GM21717 (cell line): ENCODE measurements around the gene DIPK1B.

Experiments
- ATAC-seq: cut with Tn5 transposase; IDR thresholded peaks from one replicate; pipeline ENCODE4 v1.9.1; 2021; ENCODE audit warnings: mild to moderate bottlenecking, moderate library complexity; ENCODE audit not compliant: unreplicated experiment

The DIPK1B gene

GRCh38 chr9:136733611-136734010 is 21.2 kb downstream of the DIPK1B start:
- ATAC-seq = no peak

DNA sequence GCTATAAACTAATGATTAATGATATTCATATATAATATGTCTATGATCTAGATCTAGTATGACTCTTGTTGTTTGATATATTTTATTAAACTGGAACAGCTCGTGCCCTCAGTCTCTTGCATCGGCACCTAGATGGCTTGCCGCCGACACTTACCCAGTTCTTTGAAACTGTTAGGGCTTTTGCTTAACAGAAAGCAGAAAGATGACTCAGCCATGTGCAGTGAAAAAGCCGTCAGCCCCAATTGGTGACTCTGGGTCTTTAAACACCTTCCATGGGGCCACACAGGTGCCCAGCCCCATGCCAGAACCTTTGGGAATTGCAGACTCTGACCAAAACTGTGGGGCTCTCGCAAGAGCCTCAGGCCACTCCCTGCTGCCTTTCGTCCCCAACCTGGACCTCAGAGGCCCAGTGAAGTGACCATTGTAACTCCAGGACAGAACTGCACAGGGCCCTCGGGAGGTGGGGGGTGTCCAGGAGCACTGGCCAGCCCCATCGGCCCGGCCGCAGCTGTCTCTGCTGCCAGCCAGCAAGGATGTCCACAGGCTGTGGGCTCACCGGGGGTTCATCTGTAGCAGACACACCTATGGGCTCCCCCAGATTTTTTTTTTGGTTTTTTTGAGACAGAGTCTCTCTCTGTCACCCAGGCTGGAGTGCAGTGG is 22.6 kb downstream of the DIPK1B start:
- no peak for ATAC-seq

DNA sequence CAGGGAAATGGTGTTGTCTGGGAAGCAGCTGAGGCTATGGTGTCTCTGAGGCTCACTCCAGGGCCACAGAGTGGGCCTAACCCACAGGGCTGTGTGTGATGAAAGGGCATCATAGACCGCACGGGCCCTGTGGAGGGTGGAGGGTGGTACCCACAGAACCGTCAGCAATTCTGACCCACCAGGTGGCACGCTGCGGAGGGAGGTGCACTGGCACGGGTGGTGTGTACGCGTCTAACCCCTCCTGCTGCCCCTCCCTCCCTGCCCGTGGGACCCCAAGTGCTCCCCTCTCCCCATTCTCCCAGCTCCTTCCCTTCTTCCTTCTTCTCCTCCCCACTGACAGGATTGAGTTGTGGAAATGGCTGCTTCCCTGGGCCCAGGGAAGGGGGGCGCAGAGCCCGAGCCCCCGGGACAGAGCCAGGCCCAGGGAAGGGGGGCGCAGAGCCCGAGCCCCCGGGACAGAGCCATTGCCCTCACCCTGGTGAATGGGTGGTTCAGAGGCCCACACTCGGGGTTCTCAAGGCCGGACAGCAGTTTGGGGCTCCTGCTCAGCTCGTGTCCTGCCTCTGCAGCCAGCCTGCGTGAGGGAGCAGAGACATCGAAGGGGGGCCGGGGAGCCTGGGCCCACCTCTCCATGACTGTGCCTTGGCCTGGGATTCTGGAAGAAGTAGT is 23.6 kb downstream of the DIPK1B start:
- no peak for ATAC-seq

- no peak for ATAC-seq
Measured at GRCh38 chr9:136738960-136739359, 26.6 kb downstream of the DIPK1B start.

- no peak for ATAC-seq
Measured at GRCh38 chr9:136739509-136739908, 27.1 kb downstream of the DIPK1B start.

GRCh38 chr9:136740069-136740468 is 27.7 kb downstream of the DIPK1B start:
- no peak for ATAC-seq

DNA sequence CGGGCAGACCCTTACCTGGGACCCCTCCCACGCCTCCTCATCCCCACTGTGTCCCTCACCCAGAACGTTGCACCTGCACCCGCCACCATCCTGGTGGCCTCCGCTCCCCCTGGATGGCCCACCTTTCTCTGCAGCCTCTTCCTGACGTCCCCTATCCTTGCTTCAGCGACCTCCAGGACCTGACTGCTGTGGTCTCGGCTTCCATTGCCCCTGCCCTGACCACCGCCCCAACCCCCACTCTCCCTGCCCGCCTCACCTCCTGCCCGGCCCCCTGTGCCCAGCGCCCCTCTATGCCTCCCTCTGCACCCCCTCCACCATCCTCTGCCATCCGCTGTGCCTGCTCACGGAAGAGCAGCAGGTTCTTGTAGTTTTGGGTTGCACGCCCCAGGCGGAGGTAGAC is 28.1 kb downstream of the DIPK1B start:
- no peak for ATAC-seq

DNA sequence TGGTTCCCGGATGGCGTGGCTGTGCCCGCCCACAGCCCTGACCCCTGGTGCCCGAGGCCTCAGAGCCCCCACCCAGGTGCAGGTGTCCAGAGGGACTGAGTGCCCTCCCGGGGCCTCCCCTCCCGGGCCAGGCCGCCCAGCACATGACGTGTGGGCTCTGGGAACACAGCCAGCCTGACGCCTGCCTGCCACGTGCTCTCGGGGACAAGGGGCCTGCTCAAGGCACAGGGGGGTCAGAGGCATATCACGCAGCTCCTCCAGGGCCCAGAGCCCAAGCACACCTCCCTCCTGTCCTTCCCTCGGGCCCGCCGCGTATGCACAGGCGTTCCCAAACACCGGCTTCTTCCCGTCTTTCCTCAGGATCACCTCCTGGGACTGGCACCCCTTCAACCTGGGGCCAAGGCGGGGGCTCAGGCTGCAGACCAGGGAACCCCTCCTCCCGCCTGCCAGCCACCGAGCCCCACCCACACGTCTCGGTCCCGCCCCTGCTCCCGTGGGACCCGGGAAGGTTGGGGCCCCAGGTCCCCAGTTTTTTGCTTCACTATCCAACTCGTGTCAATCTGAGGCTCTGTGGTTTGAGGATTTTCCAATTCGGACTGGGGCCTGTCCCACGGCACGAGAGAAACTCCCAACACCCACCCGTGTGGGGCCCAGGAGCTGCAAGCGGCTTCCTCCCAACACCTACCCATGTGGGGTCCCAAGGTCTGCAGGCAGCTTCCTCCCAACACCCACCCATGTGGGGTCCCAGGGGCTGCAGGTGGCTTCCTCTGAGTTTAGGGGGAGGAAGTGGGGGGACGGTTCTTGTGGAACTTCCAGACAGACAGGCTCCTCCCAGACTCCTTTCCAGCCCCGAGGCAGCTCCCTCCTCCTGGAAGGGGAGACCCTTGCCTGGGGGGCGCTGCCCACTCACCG is 28.9 kb downstream of the DIPK1B start:
- ATAC-seq = no peak

DNA sequence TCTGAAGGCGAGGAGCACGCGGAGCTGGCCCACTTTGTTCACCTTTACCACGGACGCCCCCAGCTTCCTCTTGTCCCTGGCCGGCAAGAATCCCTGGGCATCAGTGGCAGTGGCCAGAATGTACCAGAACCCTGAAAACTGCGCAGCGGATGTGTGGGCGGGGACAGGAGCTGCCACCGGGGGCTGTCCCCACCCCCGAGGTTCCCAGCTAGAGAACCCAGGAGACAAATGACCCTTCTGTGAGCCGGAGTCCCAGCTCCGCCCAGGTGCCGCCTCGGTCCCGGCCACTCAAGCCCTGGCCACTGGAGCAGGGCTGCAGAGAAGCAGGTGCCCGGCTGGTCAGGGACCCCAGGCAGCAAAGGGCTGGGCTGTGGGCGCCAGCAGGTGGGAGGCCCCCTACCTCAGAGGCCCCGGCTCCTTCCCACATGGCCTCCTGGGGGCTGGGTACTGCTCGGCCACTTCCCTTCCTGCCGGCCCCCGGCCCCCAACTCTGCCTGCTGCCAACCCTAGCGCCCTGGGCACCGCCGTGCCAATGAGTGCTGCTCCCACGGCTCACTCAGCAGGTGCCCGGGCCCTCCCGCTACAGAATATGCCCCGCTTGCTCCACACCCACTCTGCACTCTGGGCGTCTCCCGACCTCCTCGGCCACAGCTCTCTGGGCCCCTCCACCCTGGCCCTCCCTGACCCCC is 29.7 kb downstream of the DIPK1B start:
- ATAC-seq = no peak

- ATAC-seq = no peak
Measured at GRCh38 chr9:136742591-136743391, 30.4 kb downstream of the DIPK1B start, which contains the start of gene LCN10. LCN10 (minus strand) TSS chr9:136742940; CDS start chr9:136742903, 37 bp downstream.

DNA sequence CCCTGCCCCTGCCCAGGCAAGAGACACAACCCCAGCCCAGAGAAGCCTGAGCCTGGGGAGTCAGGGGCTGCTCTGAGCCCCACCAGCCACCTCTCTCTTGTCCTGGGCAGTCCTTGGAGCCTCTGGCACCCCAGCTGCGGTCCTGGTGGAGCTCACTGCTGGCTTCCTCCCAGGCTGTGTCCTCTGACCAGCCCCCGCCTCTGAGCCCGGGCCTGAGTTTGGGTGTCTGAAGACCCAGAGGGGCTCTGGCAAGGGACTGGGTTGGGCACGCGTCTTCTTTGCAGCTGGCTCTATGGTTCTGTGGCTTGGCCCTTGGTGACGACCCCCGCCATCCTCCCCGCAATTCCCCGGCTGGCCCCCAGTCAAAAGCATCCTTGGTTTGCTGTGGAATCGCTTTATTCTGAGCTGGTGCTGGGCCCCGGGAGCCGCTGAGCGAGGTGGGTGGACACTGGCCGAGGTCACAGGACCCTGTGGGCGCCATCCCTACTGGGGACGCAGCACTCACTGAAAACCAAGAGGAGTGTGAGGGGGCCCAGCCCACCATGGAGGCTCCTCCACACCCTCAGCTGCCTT is 31.4 kb downstream of the DIPK1B start:
- no peak for ATAC-seq

DNA sequence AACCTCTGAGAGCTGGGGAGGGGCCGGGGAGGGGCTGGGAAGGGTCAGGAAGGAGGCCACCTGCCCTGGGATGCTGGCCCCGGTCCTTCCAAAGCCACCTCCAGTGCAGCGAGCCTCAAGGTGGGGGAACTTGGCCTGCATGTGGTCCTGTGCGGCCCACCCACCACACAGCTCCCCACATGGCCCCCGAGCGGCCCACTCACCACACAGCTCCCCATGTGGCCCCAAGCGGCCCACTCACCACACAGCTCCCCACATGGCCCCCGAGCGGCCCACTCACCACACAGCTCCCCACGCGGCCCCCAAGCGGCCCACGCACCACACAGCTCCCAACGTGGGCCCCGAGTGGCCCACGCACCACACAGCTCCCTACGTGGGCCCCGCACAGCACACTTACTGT is 32.4 kb downstream of the DIPK1B start:
- no peak for ATAC-seq

DNA sequence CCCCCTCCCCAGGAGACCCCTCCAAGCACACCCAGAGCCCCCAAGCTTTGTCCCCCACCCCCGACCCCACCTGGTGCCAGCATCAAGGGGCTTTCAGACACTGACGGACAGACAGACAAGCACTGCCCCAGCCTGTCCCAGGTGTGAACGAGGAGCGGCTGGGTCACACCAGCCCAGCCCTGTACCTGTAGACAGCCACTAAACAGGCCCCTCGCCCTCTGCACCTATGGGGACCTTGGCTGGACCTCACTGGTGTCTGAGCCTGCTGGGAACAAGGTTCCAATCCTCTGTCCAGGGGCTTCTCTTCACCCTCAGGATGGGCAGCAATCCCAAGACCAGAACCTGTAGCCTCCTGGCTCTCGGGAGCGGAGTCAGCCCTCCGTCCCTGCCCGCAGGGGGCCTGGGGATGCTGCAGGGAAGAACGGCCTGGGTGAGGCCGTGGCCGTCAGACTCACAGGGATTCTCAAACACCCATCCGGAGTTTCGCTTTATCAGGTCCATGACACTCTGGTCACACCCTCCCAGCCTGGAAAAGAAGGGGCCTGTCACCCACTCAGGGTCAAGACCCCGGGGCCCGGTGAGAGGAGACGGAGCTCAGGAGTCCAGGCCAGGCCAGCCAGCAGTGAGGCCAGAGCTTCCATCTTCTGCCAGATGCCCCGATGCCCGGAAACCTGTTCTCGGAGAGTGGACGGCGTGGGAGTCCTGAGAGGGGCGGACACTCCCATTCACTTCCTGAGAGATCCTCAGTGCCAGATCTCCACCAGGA is 33.2 kb downstream of the DIPK1B start:
- ATAC-seq = no peak

DNA sequence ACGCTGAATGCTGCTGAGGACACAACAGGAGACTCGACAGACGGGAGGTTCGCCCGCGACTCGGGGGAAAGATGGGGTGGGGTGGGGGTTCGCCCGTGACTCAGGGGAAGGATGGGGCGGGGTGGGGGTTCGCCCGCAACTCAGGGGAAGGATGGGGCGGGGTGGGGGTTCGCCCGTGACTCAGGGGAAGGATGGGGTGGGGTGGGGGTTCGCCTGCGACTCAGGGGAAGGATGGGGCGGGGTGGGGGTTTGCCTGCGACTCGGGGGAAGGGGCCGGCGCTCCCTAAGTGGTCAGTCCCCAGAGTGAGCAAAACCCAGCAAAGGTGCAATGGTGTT is 33.8 kb downstream of the DIPK1B start:
- no peak for ATAC-seq

DNA sequence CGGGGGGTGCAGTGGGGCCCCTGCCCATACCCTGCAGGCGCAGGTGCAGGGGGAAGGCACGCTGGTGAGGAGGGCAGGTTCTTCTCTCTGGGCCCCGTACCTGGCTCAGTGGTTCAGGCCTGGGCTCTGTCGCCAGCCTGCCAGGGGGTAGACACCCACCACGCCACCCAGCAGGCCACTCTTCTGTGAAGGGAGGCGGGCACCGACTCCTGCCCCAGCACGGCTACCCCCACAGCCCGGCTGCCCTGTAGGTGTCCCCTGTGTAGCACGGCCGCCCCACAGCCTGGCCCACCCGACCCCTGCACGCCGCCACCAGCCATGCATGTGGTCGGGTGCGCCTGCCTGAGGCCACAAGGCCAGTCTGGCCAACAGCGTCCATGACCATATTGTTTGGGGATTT is 34.2 kb downstream of the DIPK1B start:
- ATAC-seq = no peak

GRCh38 chr9:136747161-136748060 is 35.0 kb downstream of the DIPK1B start:
- no peak for ATAC-seq

DNA sequence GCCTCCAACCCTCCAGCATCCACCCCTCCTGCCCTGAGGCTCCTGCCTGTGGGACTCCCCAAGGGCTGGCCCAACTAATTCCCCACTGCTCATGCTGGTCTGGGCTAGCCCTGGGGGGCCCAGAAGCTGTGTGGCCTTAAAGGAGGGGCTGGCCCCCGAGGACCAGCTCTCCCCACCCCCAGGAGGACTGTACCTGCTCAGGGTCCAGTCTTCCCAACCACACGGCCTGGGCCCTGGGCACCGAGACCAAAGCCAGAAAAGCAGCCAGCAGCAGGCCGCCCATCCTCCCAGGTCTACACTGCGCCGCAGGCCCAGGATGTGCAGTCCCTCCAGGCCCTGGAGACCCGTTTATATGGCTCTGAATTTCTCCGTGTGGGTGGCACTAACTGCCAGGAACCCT is 35.8 kb downstream of the DIPK1B start, which contains the start of gene LCN6:
Gene LCN6 (minus strand): TSS at position 325 of the 400 bp plus-strand sequence. CDS start 42 bp downstream, at position 283.
- no peak for ATAC-seq
